Spleen (tissue), 11 donors: ENCODE results near the gene S1PR4. TPM values are rescaled to one million over a fixed set of nuclear protein-coding genes. Genes with fewer than 3 reads are reported as not detected.

ENCODE experiments used
- DNase-seq: peaks from one replicate; pipeline ENCODE4 v3.0.0-alpha.2; 2020
- H3K27ac ChIP-seq, 8 donors: fragments of 200-600 bp; sonication (generic) in 7 of 8; 1 replicate in 4 of 8; 2 replicates in 4 of 8; pipeline versions ENCODE4 v1.5.0 to v1.8.0; 2016 to 2021; ENCODE audit warnings: inconsistent platforms in 4 of 8, mild to moderate bottlenecking in 4 of 8, moderate library complexity in 1 of 8
- H3K27me3 ChIP-seq, 7 donors: fragments of 200-600 bp; sonication (generic) in 6 of 7; replicated peaks in 1 of 7; 1 replicate in 4 of 7; 2 replicates in 3 of 7; pipeline versions ENCODE4 v1.5.0 to v1.8.0; 2016 to 2021; ENCODE audit warnings: inconsistent platforms in 3 of 7, mild to moderate bottlenecking in 1 of 7
- H3K36me3 ChIP-seq, 6 donors: fragments of 200-600 bp; sonication (generic) in 5 of 6; 1 replicate in 4 of 6; 2 replicates in 2 of 6; pipeline versions ENCODE4 v1.5.0 to v1.8.0; 2016 to 2021; ENCODE audit warnings: inconsistent platforms in 2 of 6
- H3K4me1 ChIP-seq, 6 donors: fragments of 200-600 bp; sonication (generic) in 5 of 6; 1 replicate in 3 of 6; 2 replicates in 3 of 6; pipeline versions ENCODE4 v1.5.0 to v1.8.0; 2016 to 2021; ENCODE audit warnings: inconsistent platforms in 3 of 6
- H3K4me3 ChIP-seq, 8 donors: fragments of 200-600 bp; sonication (generic) in 7 of 8; 1 replicate in 4 of 8; 2 replicates in 4 of 8; pipeline versions ENCODE4 v1.5.0 to v1.8.0; 2016 to 2021; ENCODE audit warnings: inconsistent platforms in 4 of 8, mild to moderate bottlenecking in 4 of 8, moderate library complexity in 2 of 8
- H3K9me3 ChIP-seq, 8 donors: fragments of 200-600 bp; sonication (generic) in 7 of 8; 1 replicate in 4 of 8; 2 replicates in 4 of 8; pipeline versions ENCODE4 v1.5.0 to v1.8.0; 2016 to 2021; ENCODE audit warnings: inconsistent platforms in 4 of 8
- CTCF ChIP-seq, 11 experiments: fragments of 200-600 bp in 7 of 11; fragments of 450-650 bp in 4 of 11; sonication (generic) in 4 of 11; IDR thresholded peaks in 8 of 11; conservative IDR thresholded peaks in 3 of 11; 1 replicate in 7 of 11; 2 replicates in 4 of 11; pipeline versions ENCODE4 v1.4.0 to v1.8.0; 2016 to 2021; ENCODE audit warnings: antibody characterized with exemption in 11 of 11, inconsistent platforms in 4 of 11, mild to moderate bottlenecking in 1 of 11
- POLR2A ChIP-seq, 3 donors: fragments of 450-650 bp; IDR thresholded peaks; one replicate each; pipeline ENCODE4 v1.5.1; 2017; ENCODE audit warnings: antibody characterized with exemption in 3 of 3, mild to moderate bottlenecking in 1 of 3
- POLR2AphosphoS5 ChIP-seq, 3 donors: sonication (generic); formaldehyde crosslinking; IDR thresholded peaks; one replicate each; pipeline ENCODE4 v1.5.1; 2017; ENCODE audit warnings: antibody characterized with exemption in 3 of 3
- WGBS, 5 donors: extraction: QIAGEN DNeasy Blood & Tissue Kit in 3 of 5; methylation state at CpG; one replicate each; pipeline versions ENCODE4 v1.1.5 to v1.1.7; 2013 to 2018; 5-methylcytosine and 5-hydroxymethylcytosine counted together
- intact Hi-C: fragments of 100-400 bp; cut with DNase I; formaldehyde crosslinking; loops from one replicate; pipeline ENCODE4 v1.15.0; 2023; ENCODE audit warnings: low total_unique reads
- polyA plus RNA-seq, 3 donors: library from polyadenylated mRNA; stranded (reverse); fragments of 200-250 nt; gene quantifications; one replicate each; pipeline ENCODE4 v1.2.1, GENCODE V29; 2013
- total RNA-seq, 7 donors: library from RNA; depleted of rRNA in 3 of 7; stranded (reverse); fragments of >200 nt in 3 of 7; fragmentation: NEBNext Ultra II Directional in 4 of 7; extraction: Animal tissue kit (Norgen Biotek cat#: 25700) in 4 of 7; gene quantifications; one replicate each; pipeline versions ENCODE4 v1.1.0 to v1.2.1, GENCODE V29; 2016 to 2021
- donor health status: healthy with polysubstance abuse.
- donor health status: DM: no; HTN: no; CAD: no; lungs with moderate emphysema.
- donor health status: DM: no; HTN: no; CAD: no.
- donor health status: Bipolar disorder and iron deficiency.
- donor health status: healthy.
- donor health status: DM: no; HTN: no; CAD: no.
- donor health status: DM: yes; HTN: yes; CAD: no.

Gene S1PR4
- total and polyA plus RNA-seq, 10 donors: 44.7 to 171 (median 62.0) TPM

GRCh38 chr19:3225677-3226093 lies 47.1 kb downstream of the S1PR4 start:
- no peak for TF ChIP-seq POLR2A (IDR thresholded peaks at IDR 0.05)
- no peak for TF ChIP-seq POLR2AphosphoS5 (IDR thresholded peaks at IDR 0.05)
- TF ChIP-seq CTCF (IDR thresholded peaks at IDR 0.05 in 8 of 11, conservative IDR thresholded peaks at IDR 0.05 in 3 of 11): no peak
- DNase-seq: no peak
- WGBS, 5 donors: 37 to 44% (median 44%) methylated on average over 14 to 16 of the region's 16 CpGs
- H3K27ac ChIP-seq: no peak overlapping the region
- no peaks in the 10 kb centered on the region for H3K9me3 ChIP-seq
- H3K36me3 ChIP-seq: no peaks in the 10 kb centered on the region
- peaks cover 0 to 16% (median 5%) of the 10 kb centered on the region in 6 donors for H3K4me1 ChIP-seq
- intact Hi-C loops: no loop called here
- H3K27me3 ChIP-seq: peaks cover 0 to 96% (median 53%) of the 10 kb centered on the region in 7 donors
- no peak overlapping the region for H3K4me3 ChIP-seq

GRCh38 chr19:3227054-3227626 lies 48.6 kb downstream of the S1PR4 start:
- H3K4me3 ChIP-seq: no peak overlapping the region
- H3K27ac ChIP-seq: no peak overlapping the region
- no peak for DNase-seq
- 56 to 79% (median 73%) methylated on average over 8 to 12 of the region's 12 CpGs for WGBS, 5 donors
- intact Hi-C loops: no loop called here
- H3K36me3 ChIP-seq: no peaks in the 10 kb centered on the region
- no peaks in the 10 kb centered on the region for H3K9me3 ChIP-seq
- TF ChIP-seq CTCF (IDR thresholded peaks at IDR 0.05 in 8 of 11, conservative IDR thresholded peaks at IDR 0.05 in 3 of 11) (no peak), POLR2A (IDR thresholded peaks at IDR 0.05) (no peak), POLR2AphosphoS5 (IDR thresholded peaks at IDR 0.05) (no peak)
- H3K27me3 ChIP-seq: peaks cover 0 to 92% (median 46%) of the 10 kb centered on the region in 7 donors
- H3K4me1 ChIP-seq: peaks cover 0 to 16% (median 5%) of the 10 kb centered on the region in 6 donors

- Histone ChIP-seq H3K27me3 (peaks cover 0 to 86% (median 24%) of the 10 kb centered on the region in 7 donors), H3K36me3 (no peaks in the 10 kb centered on the region), H3K4me3 (no peak overlapping the region), H3K27ac (no peak overlapping the region), H3K4me1 (peaks cover 0 to 12% (median 3%) of the 10 kb centered on the region in 6 donors), H3K9me3 (no peaks in the 10 kb centered on the region)
- TF ChIP-seq CTCF (IDR thresholded peaks at IDR 0.05 in 8 of 11, conservative IDR thresholded peaks at IDR 0.05 in 3 of 11): no peak
- no peak for TF ChIP-seq POLR2A (IDR thresholded peaks at IDR 0.05)
- TF ChIP-seq POLR2AphosphoS5 (IDR thresholded peaks at IDR 0.05): no peak
- DNase-seq: no peak
- intact Hi-C loops: no loop called here
- 42 to 51% (median 48%) methylated on average over 9 of the region's 9 CpGs for WGBS, 5 donors
Observed at GRCh38 chr19:3229346-3229743, 50.8 kb downstream of the S1PR4 start.

Other genes starting within 250 kb of the S1PR4 start
- 1 to 10 TPM; 3.9 to 7.5 (median 4.5) TPM for gene ZNF77, start 233.8 kb upstream of the S1PR4 start, total RNA-seq
- 1 to 10 TPM; 2.2 to 2.9 (median 2.8) TPM for gene ZNF77, start 233.8 kb upstream of the S1PR4 start, polyA plus RNA-seq
- gene TLE6, start 201.2 kb upstream of the S1PR4 start, total RNA-seq: 1 to 10 TPM in 5 of 7 donors, under 1 TPM in 2; 0.60 to 4.1 (median 1.4) TPM
- 1 to 10 TPM; 1.9 to 2.7 (median 2.2) TPM for gene TLE6, start 201.2 kb upstream of the S1PR4 start, polyA plus RNA-seq
- 10 to 100 TPM; 31.7 to 88.0 (median 40.2) TPM for gene TLE2, start 149.5 kb upstream of the S1PR4 start, total RNA-seq
- gene TLE2, start 149.5 kb upstream of the S1PR4 start, polyA plus RNA-seq: 10 to 100 TPM; 12.0 to 46.7 (median 22.8) TPM
- 100 to 1,000 TPM; 325 to 569 (median 425) TPM for gene TLE5, start 116.3 kb upstream of the S1PR4 start, total RNA-seq
- gene TLE5, start 116.3 kb upstream of the S1PR4 start, polyA plus RNA-seq: 100 to 1,000 TPM; 428 to 618 (median 514) TPM
- gene GNA11, start 84.4 kb upstream of the S1PR4 start, total RNA-seq: 10 to 100 TPM; 22.6 to 41.5 (median 33.4) TPM
- 10 to 100 TPM in 1 of 3 donors, 1 to 10 TPM in 2; 5.1 to 22.7 (median 6.1) TPM for gene GNA11, start 84.4 kb upstream of the S1PR4 start, polyA plus RNA-seq
- gene GNA15, start 42.7 kb upstream of the S1PR4 start, total RNA-seq: 10 to 100 TPM in 6 of 7 donors, 1 to 10 TPM in 1; 9.8 to 24.9 (median 12.7) TPM
- gene GNA15, start 42.7 kb upstream of the S1PR4 start, polyA plus RNA-seq: 1 to 10 TPM; 3.8 to 7.6 (median 5.2) TPM
- gene NCLN, start 7.2 kb downstream of the S1PR4 start, total RNA-seq: 10 to 100 TPM; 37.8 to 59.2 (median 47.1) TPM
- 10 to 100 TPM; 41.4 to 89.5 (median 79.6) TPM for gene NCLN, start 7.2 kb downstream of the S1PR4 start, polyA plus RNA-seq
- under 1 TPM in 2 of 7 donors, not detected in 5; 0.10 to 0.19 TPM for gene CELF5, start 45.9 kb downstream of the S1PR4 start, total RNA-seq
- gene CELF5, start 45.9 kb downstream of the S1PR4 start, polyA plus RNA-seq: under 1 TPM in 1 of 3 donors, not detected in 2; 0.05 TPM
- gene NFIC, start 187.8 kb downstream of the S1PR4 start, total RNA-seq: 100 to 1,000 TPM in 2 of 7 donors, 10 to 100 TPM in 5; 65.4 to 125 (median 77.1) TPM
- 10 to 100 TPM in 1 of 3 donors, 1 to 10 TPM in 2; 4.1 to 23.4 (median 4.2) TPM for gene NFIC, start 187.8 kb downstream of the S1PR4 start, polyA plus RNA-seq